ENCODE measurements around the gene FOXN4. TPM values are rescaled to one million over a fixed set of nuclear protein-coding genes. Genes with fewer than 3 reads are reported as not detected.

FOXN4 gene
- polyA plus RNA-seq (2013): not detected in 2 replicates

GRCh38 chr12:109308534-109309380 lies at the start of gene FOXN4:
TSS of gene FOXN4 (minus strand) at chr12:109309284. CDS start at chr12:109308321, 963 bp downstream.
- H3K27ac ChIP-seq (ENCODE audit: low read depth, low read length): no peak within 1 kb of the TSS
- H3K4me2 ChIP-seq (ENCODE audit: low read length): peak within 1 kb of the TSS; percentile 93
- no peak within 1 kb of the TSS for H2BK5ac ChIP-seq (ENCODE audit: low read depth, low read length, poor library complexity)
- no peaks in the 10 kb centered on the region for H3K79me1 ChIP-seq (ENCODE audit: low read length)
- no peak within 1 kb of the TSS for H3K14ac ChIP-seq (ENCODE audit: low read length)
- H3K23ac ChIP-seq (ENCODE audit: low read length): no peak within 1 kb of the TSS
- no peak within 1 kb of the TSS for H2BK12ac ChIP-seq (ENCODE audit: low read length)
- no peaks in the 10 kb centered on the region for H3K36me3 ChIP-seq (ENCODE audit: control insufficient read depth in 1 of 2, insufficient read depth in 2 of 2, low read length in 2 of 2)
- H3K27me3 ChIP-seq (ENCODE audit: insufficient read depth, low read length): peaks cover 35% of the 10 kb centered on the region
- no peak within 1 kb of the TSS for H3K4me3 ChIP-seq (ENCODE audit: low read depth, low read length)
- no peaks in the 10 kb centered on the region for H3K9me3 ChIP-seq (ENCODE audit: insufficient read depth, low read depth, low read length)
- no peak within 1 kb of the TSS for H4K8ac ChIP-seq (ENCODE audit: low read depth, low read length)
- H3K79me2 ChIP-seq (ENCODE audit: control insufficient read depth, insufficient read depth, low read length, poor library complexity): no peaks in the 10 kb centered on the region
- H3K18ac ChIP-seq (ENCODE audit: low read length): no peak within 1 kb of the TSS
- H3K4ac ChIP-seq (ENCODE audit: low read depth, low read length): no peak within 1 kb of the TSS
- no peak within 1 kb of the TSS for H2AFZ ChIP-seq (ENCODE audit: insufficient read depth, low read length, poor library complexity)
- H2BK120ac ChIP-seq (ENCODE audit: insufficient read depth, low read length, poor library complexity): no peak within 1 kb of the TSS
- no peak within 1 kb of the TSS for H4K91ac ChIP-seq (ENCODE audit: low read depth, low read length)
- no peak within 1 kb of the TSS for H3K9ac ChIP-seq (ENCODE audit: low read length)
- WGBS (ENCODE audit: extremely low coverage, insufficient coverage, insufficient read length): no CpG with 5 or more reads among the region's 43 CpGs
- no peak for DNase-seq
- peaks cover 3 to 10% of the 10 kb centered on the region in 2 experiments for H3K4me1 ChIP-seq (ENCODE audit: control insufficient read depth in 1 of 2, insufficient read depth in 2 of 2, low read length in 2 of 2)
- H4K12ac ChIP-seq (ENCODE audit: low read depth, low read length): no peak within 1 kb of the TSS
- no peak within 1 kb of the TSS for H2AK5ac ChIP-seq (ENCODE audit: low read length)

DNA sequence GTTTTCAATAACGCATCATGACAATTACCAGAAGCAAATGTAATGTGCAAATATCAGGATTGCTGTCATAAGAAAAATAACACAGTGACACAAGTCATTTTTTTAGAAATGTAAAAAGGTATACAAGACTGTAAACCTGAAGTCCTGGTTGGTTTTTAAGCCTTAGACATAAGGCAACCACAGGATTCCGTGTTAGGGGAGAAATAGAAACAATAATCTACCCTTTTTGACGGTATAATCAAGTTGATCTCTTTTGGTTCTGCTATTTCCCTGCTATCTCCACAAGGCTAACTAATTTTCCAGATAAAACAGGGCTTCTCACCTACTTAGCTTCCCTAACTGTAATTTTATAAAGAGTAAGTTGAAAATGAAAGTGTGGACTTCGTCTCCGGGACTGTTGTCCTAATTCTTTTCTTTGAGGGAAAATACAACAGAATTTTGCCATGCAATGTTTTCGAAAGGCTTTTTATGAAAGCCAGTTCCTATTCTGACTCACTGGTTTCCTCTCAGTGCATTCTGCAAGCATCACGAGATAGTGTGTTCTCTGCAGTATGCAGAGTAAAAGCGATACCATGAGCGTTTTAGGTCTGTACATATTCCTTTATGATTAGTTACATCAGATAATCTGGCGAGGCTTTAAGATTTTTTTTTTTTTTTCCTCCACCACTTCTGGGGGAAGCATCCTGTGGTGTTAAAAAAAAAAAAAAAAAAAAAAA lies 49.2 kb upstream of the FOXN4 start:
- no peak overlapping the region for H3K27ac ChIP-seq (ENCODE audit: low read depth, low read length)
- H3K79me2 ChIP-seq (ENCODE audit: control insufficient read depth, insufficient read depth, low read length, poor library complexity): no peaks in the 10 kb centered on the region
- H2AK5ac ChIP-seq (ENCODE audit: low read length): no peak overlapping the region
- H4K91ac ChIP-seq (ENCODE audit: low read depth, low read length): no peak overlapping the region
- H3K23ac ChIP-seq (ENCODE audit: low read length): no peak overlapping the region
- no peaks in the 10 kb centered on the region for H3K9me3 ChIP-seq (ENCODE audit: insufficient read depth, low read depth, low read length)
- no peak overlapping the region for H3K4me3 ChIP-seq (ENCODE audit: low read depth, low read length)
- no peak overlapping the region for H3K4ac ChIP-seq (ENCODE audit: low read depth, low read length)
- H4K12ac ChIP-seq (ENCODE audit: low read depth, low read length): no peak overlapping the region
- H3K4me2 ChIP-seq (ENCODE audit: low read length): no peak overlapping the region
- no peak overlapping the region for H4K8ac ChIP-seq (ENCODE audit: low read depth, low read length)
- WGBS (ENCODE audit: extremely low coverage, insufficient coverage, insufficient read length): no CpG with 5 or more reads among the region's 10 CpGs
- H3K36me3 ChIP-seq (ENCODE audit: control insufficient read depth in 1 of 2, insufficient read depth in 2 of 2, low read length in 2 of 2): no peaks in the 10 kb centered on the region
- no peak overlapping the region for H2BK5ac ChIP-seq (ENCODE audit: low read depth, low read length, poor library complexity)
- H3K9ac ChIP-seq (ENCODE audit: low read length): no peak overlapping the region
- H3K27me3 ChIP-seq (ENCODE audit: insufficient read depth, low read length): no peaks in the 10 kb centered on the region
- H2BK12ac ChIP-seq (ENCODE audit: low read length): no peak overlapping the region
- H2AFZ ChIP-seq (ENCODE audit: insufficient read depth, low read length, poor library complexity): no peak overlapping the region
- H3K4me1 ChIP-seq (ENCODE audit: control insufficient read depth in 1 of 2, insufficient read depth in 2 of 2, low read length in 2 of 2): no peaks in the 10 kb centered on the region
- DNase-seq: peak in 1 of 2 donors; percentile 19
- no peak overlapping the region for H2BK120ac ChIP-seq (ENCODE audit: insufficient read depth, low read length, poor library complexity)
- H3K14ac ChIP-seq (ENCODE audit: low read length): no peak overlapping the region
- no peak overlapping the region for H3K18ac ChIP-seq (ENCODE audit: low read length)
- no peaks in the 10 kb centered on the region for H3K79me1 ChIP-seq (ENCODE audit: low read length)

DNA sequence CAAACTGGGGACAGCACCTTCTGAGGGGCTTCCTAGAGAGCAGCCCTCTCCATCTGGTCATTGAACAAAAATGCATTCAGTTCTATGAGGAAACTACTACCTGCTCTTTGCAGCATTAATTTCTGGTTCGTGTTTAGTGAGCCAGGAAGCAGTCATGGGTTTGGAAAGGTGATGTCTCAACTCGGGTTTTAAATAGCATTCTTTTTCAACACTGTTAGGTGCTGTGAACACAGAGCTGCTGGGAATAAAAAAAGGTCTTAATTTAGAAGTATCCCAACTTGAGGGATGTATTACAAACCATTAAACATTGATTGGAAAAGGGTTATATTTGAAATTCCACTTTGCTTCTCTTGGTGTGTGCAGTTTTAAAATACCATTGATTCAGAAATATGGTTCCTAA lies 47.9 kb upstream of the FOXN4 start:
- Histone ChIP-seq H4K8ac (ENCODE audit: low read depth, low read length) (no peak overlapping the region), H2AK5ac (ENCODE audit: low read length) (no peak overlapping the region), H3K9ac (ENCODE audit: low read length) (no peak overlapping the region), H3K4ac (ENCODE audit: low read depth, low read length) (no peak overlapping the region), H3K27me3 (ENCODE audit: insufficient read depth, low read length) (no peaks in the 10 kb centered on the region), H3K18ac (ENCODE audit: low read length) (no peak overlapping the region), H4K12ac (ENCODE audit: low read depth, low read length) (no peak overlapping the region), H3K4me2 (ENCODE audit: low read length) (no peak overlapping the region), H2BK120ac (ENCODE audit: insufficient read depth, low read length, poor library complexity) (no peak overlapping the region), H3K23ac (ENCODE audit: low read length) (no peak overlapping the region), H3K36me3 (ENCODE audit: control insufficient read depth in 1 of 2, insufficient read depth in 2 of 2, low read length in 2 of 2) (no peaks in the 10 kb centered on the region), H3K9me3 (ENCODE audit: insufficient read depth, low read depth, low read length) (no peaks in the 10 kb centered on the region), H3K14ac (ENCODE audit: low read length) (no peak overlapping the region), H3K79me2 (ENCODE audit: control insufficient read depth, insufficient read depth, low read length, poor library complexity) (no peaks in the 10 kb centered on the region), H3K27ac (ENCODE audit: low read depth, low read length) (no peak overlapping the region), H3K79me1 (ENCODE audit: low read length) (no peaks in the 10 kb centered on the region), H3K4me1 (ENCODE audit: control insufficient read depth in 1 of 2, insufficient read depth in 2 of 2, low read length in 2 of 2) (no peaks in the 10 kb centered on the region), H3K4me3 (ENCODE audit: low read depth, low read length) (no peak overlapping the region), H4K91ac (ENCODE audit: low read depth, low read length) (no peak overlapping the region), H2AFZ (ENCODE audit: insufficient read depth, low read length, poor library complexity) (no peak overlapping the region), H2BK12ac (ENCODE audit: low read length) (no peak overlapping the region), H2BK5ac (ENCODE audit: low read depth, low read length, poor library complexity) (no peak overlapping the region)
- WGBS (ENCODE audit: extremely low coverage, insufficient coverage, insufficient read length): no CpG with 5 or more reads among the region's 2 CpGs
- no peak for DNase-seq

DNA sequence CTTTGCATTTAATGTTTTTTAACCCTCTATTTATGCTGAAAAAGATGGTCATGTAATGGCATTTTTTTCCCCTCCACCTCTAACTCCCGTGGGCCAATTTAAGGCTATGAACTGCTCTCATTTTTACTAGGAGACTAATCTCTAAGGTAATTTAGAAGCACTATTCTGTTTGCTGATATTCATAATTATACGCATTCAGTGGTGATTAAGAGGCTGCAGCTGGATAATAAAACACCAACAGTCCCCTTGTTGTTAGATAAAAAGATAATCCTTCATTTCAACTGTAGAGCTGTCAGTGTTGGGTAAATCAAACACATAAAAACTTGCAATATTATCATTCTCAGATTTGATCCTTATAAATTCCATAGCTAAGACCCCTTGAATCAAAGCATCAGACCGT lies 47.5 kb upstream of the FOXN4 start:
- WGBS (ENCODE audit: extremely low coverage, insufficient coverage, insufficient read length): no CpG with 5 or more reads among the region's 3 CpGs
- H3K36me3 ChIP-seq (ENCODE audit: control insufficient read depth in 1 of 2, insufficient read depth in 2 of 2, low read length in 2 of 2): no peaks in the 10 kb centered on the region

More for the DNA sequence above, 47.5 kb upstream of the FOXN4 start:
- Histone ChIP-seq H3K4me2 (ENCODE audit: low read length) (no peak overlapping the region), H3K4me1 (ENCODE audit: control insufficient read depth in 1 of 2, insufficient read depth in 2 of 2, low read length in 2 of 2) (no peaks in the 10 kb centered on the region), H2BK12ac (ENCODE audit: low read length) (no peak overlapping the region), H3K9ac (ENCODE audit: low read length) (no peak overlapping the region), H3K4me3 (ENCODE audit: low read depth, low read length) (no peak overlapping the region), H4K91ac (ENCODE audit: low read depth, low read length) (no peak overlapping the region), H3K27ac (ENCODE audit: low read depth, low read length) (no peak overlapping the region), H2BK120ac (ENCODE audit: insufficient read depth, low read length, poor library complexity) (no peak overlapping the region), H3K9me3 (ENCODE audit: insufficient read depth, low read depth, low read length) (no peaks in the 10 kb centered on the region), H3K79me2 (ENCODE audit: control insufficient read depth, insufficient read depth, low read length, poor library complexity) (no peaks in the 10 kb centered on the region), H3K14ac (ENCODE audit: low read length) (no peak overlapping the region), H3K27me3 (ENCODE audit: insufficient read depth, low read length) (no peaks in the 10 kb centered on the region), H4K8ac (ENCODE audit: low read depth, low read length) (no peak overlapping the region), H3K23ac (ENCODE audit: low read length) (no peak overlapping the region), H2AK5ac (ENCODE audit: low read length) (no peak overlapping the region), H2AFZ (ENCODE audit: insufficient read depth, low read length, poor library complexity) (no peak overlapping the region), H4K12ac (ENCODE audit: low read depth, low read length) (no peak overlapping the region), H3K79me1 (ENCODE audit: low read length) (no peaks in the 10 kb centered on the region), H3K18ac (ENCODE audit: low read length) (no peak overlapping the region), H2BK5ac (ENCODE audit: low read depth, low read length, poor library complexity) (no peak overlapping the region), H3K4ac (ENCODE audit: low read depth, low read length) (no peak overlapping the region)
- DNase-seq: no peak
